IMR-90 (cell line): ENCODE results near the gene ZNF385B. TPM values are rescaled to one million over a fixed set of nuclear protein-coding genes. Genes with fewer than 3 reads are reported as not detected.

Experiments used
- ATAC-seq: fragments of 200-7000 bp; cut with Tn5 transposase; 2 replicates; pipeline ENCODE4 v1.9.1; 2020; ENCODE audit warnings: low read depth, mild to moderate bottlenecking, moderate library complexity
- BruUV-seq: library from RNA; stranded (reverse); fragments of 400-500 nt; replicated peaks from 2 replicates; lab custom pipeline; 2021; lab: Mats Ljungman, UMichigan
- CTCF ChIA-PET: fragments of 300-600 bp; formaldehyde crosslinking; extraction: SDS; loops from one replicate; lab custom pipeline; 2021; ENCODE audit warnings: antibody characterized with exemption; lab: Yijun Ruan, JAX
- POLR2A ChIA-PET: fragments of 300-600 bp; sonication (Branson Sonifier 250); formaldehyde crosslinking; loops from one replicate; lab custom pipeline; 2022; ENCODE audit warnings: antibody characterized with exemption; ENCODE audit not compliant: unreplicated experiment; lab: Charles Lee
- DNase-seq: peaks from one replicate; pipeline ENCODE4 v3.0.0; 2013
- H2AFZ ChIP-seq: replicated peaks from 2 replicates; pipeline ENCODE3; 2013; ENCODE audit warnings: low read length, mild to moderate bottlenecking; ENCODE audit not compliant: poor library complexity
- H2AK5ac ChIP-seq: 2 replicates; pipeline ENCODE4 v1.6.1; 2013; ENCODE audit warnings: low read depth, low read length, inconsistent platforms
- H2AK9ac ChIP-seq: replicated peaks from 2 replicates; pipeline ENCODE3; 2013; ENCODE audit warnings: mild to moderate bottlenecking, low read depth, low read length, moderate library complexity; ENCODE audit not compliant: poor library complexity
- H2BK120ac ChIP-seq: 2 replicates; pipeline ENCODE4 v1.6.1; 2013; ENCODE audit warnings: low read depth, low read length, inconsistent platforms
- H2BK15ac ChIP-seq: 3 replicates; pipeline ENCODE4 v1.6.1; 2013; ENCODE audit warnings: low read depth, low read length, inconsistent platforms
- H2BK20ac ChIP-seq: 2 replicates; pipeline ENCODE4 v1.6.1; 2013; ENCODE audit warnings: low read depth, mild to moderate bottlenecking, inconsistent platforms, low read length, moderate library complexity
- H2BK5ac ChIP-seq: 2 replicates; pipeline ENCODE4 v1.6.1; 2013; ENCODE audit warnings: mild to moderate bottlenecking, low read depth, low read length, inconsistent platforms; ENCODE audit not compliant: poor library complexity, severe bottlenecking
- H3K14ac ChIP-seq: replicated peaks from 2 replicates; pipeline ENCODE4 v1.6.1; 2013; ENCODE audit warnings: low read depth, low read length, inconsistent platforms
- H3K18ac ChIP-seq: 2 replicates; pipeline ENCODE4 v1.6.1; 2013; ENCODE audit warnings: low read depth, low read length, control low read depth
- H3K23ac ChIP-seq: 2 replicates; pipeline ENCODE4 v1.6.1; 2013; ENCODE audit warnings: low read depth, low read length, inconsistent platforms
- H3K27ac ChIP-seq: 2 replicates; pipeline ENCODE4 v1.5.1; 2013; ENCODE audit warnings: mild to moderate bottlenecking, control low read depth, low read length; ENCODE audit not compliant: insufficient read depth
- H3K27me3 ChIP-seq: 2 replicates; pipeline ENCODE4 v1.6.1; 2013; ENCODE audit warnings: low read length; ENCODE audit not compliant: control insufficient read depth, insufficient read depth
- H3K36me3 ChIP-seq: 2 replicates; pipeline ENCODE4 v1.6.1; 2013; ENCODE audit warnings: low read length, mixed read lengths; ENCODE audit not compliant: control insufficient read depth, insufficient read depth
- H3K4ac ChIP-seq: 2 replicates; pipeline ENCODE4 v1.6.1; 2013; ENCODE audit warnings: low read depth, low read length, inconsistent platforms
- H3K4me1 ChIP-seq: 2 replicates; pipeline ENCODE4 v1.6.1; 2013; ENCODE audit warnings: low read length, mixed read lengths; ENCODE audit not compliant: control insufficient read depth, insufficient read depth
- H3K4me2 ChIP-seq: 2 replicates; pipeline ENCODE4 v1.6.1; 2013; ENCODE audit warnings: low read depth, mild to moderate bottlenecking, control low read depth, low read length, moderate library complexity
- H3K4me3 ChIP-seq: 2 replicates; pipeline ENCODE4 v1.5.1; 2013; ENCODE audit warnings: low read depth, mild to moderate bottlenecking, control low read depth, low read length, moderate library complexity; ENCODE audit not compliant: insufficient read depth
- H3K56ac ChIP-seq: 2 replicates; pipeline ENCODE4 v1.6.1; 2013; ENCODE audit warnings: low read length, inconsistent platforms; ENCODE audit not compliant: insufficient read depth; ENCODE audit errors: extremely low read depth
- H3K79me1 ChIP-seq, 2 experiments: 2 replicates each; pipeline ENCODE4 v1.6.1; 2013; ENCODE audit warnings: low read length in 2 of 2, inconsistent platforms in 1 of 2, low read depth in 1 of 2
- H3K9ac ChIP-seq: 2 replicates; pipeline ENCODE4 v1.6.1; 2013; ENCODE audit warnings: low read depth, low read length, control low read depth
- H3K9me1 ChIP-seq: 2 replicates; pipeline ENCODE4 v1.6.1; 2013; ENCODE audit warnings: low read length, inconsistent platforms; ENCODE audit not compliant: insufficient read depth
- H3K9me3 ChIP-seq: 2 replicates; pipeline ENCODE4 v1.6.1; 2013; ENCODE audit warnings: low read length; ENCODE audit not compliant: control insufficient read depth, insufficient read depth
- H4K20me1 ChIP-seq: 2 replicates; pipeline ENCODE4 v1.6.1; 2013; ENCODE audit warnings: low read length, inconsistent platforms; ENCODE audit not compliant: insufficient read depth
- H4K5ac ChIP-seq: 2 replicates; pipeline ENCODE4 v1.6.1; 2013; ENCODE audit warnings: mild to moderate bottlenecking, low read depth, low read length, control low read depth
- H4K8ac ChIP-seq, 2 experiments: 2 replicates each; pipeline ENCODE4 v1.6.1; 2013; ENCODE audit warnings: low read depth in 2 of 2, low read length in 2 of 2, control low read depth in 1 of 2, inconsistent platforms in 1 of 2
- H4K91ac ChIP-seq: 2 replicates; pipeline ENCODE4 v1.6.1; 2013; ENCODE audit warnings: low read depth, low read length, inconsistent platforms; ENCODE audit not compliant: insufficient read depth
- MAFK ChIP-seq: IDR thresholded peaks from 2 replicates; pipeline ENCODE4 v1.6.1; 2012; ENCODE audit warnings: low read depth, low read length, improper control_type of control experiment
- POLR2A ChIP-seq: IDR thresholded peaks from 2 replicates; pipeline ENCODE4 v1.6.1; 2012; ENCODE audit warnings: mild to moderate bottlenecking, low read depth, low read length
- dilution Hi-C: fragments of 300-500 bp; cut with HindIII; formaldehyde crosslinking; loops from one replicate; pipeline ENCODE4 v1.14.3; 2018; ENCODE audit warnings: low sequenced_read_pairs; ENCODE audit not compliant: unreplicated experiment
- in situ Hi-C: fragments of 300-500 bp; cut with MboI; formaldehyde crosslinking; loops from 3 replicates; pipeline ENCODE4 v1.14.3; 2019; ENCODE audit warnings: low sequenced_read_pairs, inconsistent platforms, mixed read lengths
- intact Hi-C: fragments of 100-400 bp; cut with micrococcal nuclease; formaldehyde crosslinking; loops from 2 replicates; pipeline ENCODE4 v1.10.0; 2022
- polyA plus RNA-seq, 3 experiments: library from polyadenylated mRNA; depleted of rRNA; stranded (reverse); fragments of >200 nt; gene quantifications; 2 replicates each; pipeline ENCODE4 v1.2.3, GENCODE V29; 2012; ENCODE audit warnings: low replicate concordance in 1 of 3
- total RNA-seq: library from RNA; depleted of rRNA; stranded (reverse); fragments of >200 nt; gene quantifications from 2 replicates; pipeline ENCODE4 v1.2.3, GENCODE V29; 2012

The ZNF385B gene
- total and polyA plus RNA-seq, 2 of the 4 experiments (the other 2 are of a cell fraction), result not detected

DNA sequence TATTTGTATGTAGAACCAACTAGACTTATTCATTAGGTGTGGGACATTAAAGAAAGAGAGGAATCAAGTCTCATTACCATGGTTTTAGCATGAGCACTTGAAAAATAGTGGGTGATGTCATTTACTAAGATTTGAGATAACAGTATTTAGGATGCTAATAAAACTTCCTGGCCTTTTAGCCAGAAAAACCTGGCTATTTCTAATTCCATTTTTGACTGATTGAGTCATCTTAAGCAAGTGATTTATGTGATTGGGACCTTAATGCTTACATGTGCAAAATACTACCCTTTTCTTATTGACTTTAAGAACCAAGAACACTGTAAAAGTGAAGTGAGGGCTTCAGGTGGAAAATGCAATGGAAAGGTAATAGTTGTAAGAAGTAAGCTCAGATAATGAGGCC is 400.0 kb downstream of the ZNF385B start:
- ATAC-seq (no peak), DNase-seq (no peak)
- Histone ChIP-seq H2AK9ac (no peak overlapping the region), H3K27me3 (no peaks in the 10 kb centered on the region), H2BK15ac (peak overlapping the region; percentile 43; the same call in 1 of the 3 replicates), H2BK5ac (peak overlapping the region; percentile 97), H4K5ac (peak overlapping the region; percentile 47; the same call in 1 of the 2 replicates), H4K8ac (peak overlapping the region in 1 of 2 experiments; percentile 85; a peak in 1 of 4 replicates), H3K4me3 (no peak overlapping the region), H2BK120ac (peak overlapping the region; percentile 95), H3K9ac (no peak overlapping the region), H2AK5ac (no peak overlapping the region), H3K56ac (no peak overlapping the region), H3K79me1 (no peaks in the 10 kb centered on the region), H4K20me1 (no peaks in the 10 kb centered on the region), H3K4me2 (no peak overlapping the region), H3K18ac (peak overlapping the region; percentile 80; the same call in 1 of the 2 replicates), H3K14ac (no peak overlapping the region), H3K4me1 (no peaks in the 10 kb centered on the region), H3K27ac (no peak overlapping the region), H2BK20ac (peak overlapping the region; percentile 94; the same call in 1 of the 2 replicates), H4K91ac (peak overlapping the region; percentile 76; the same call in 1 of the 2 replicates), H3K9me1 (no peaks in the 10 kb centered on the region), H3K4ac (peak overlapping the region; percentile 78; the same call in 1 of the 2 replicates), H3K36me3 (no peaks in the 10 kb centered on the region), H3K9me3 (peaks cover 13% of the 10 kb centered on the region; the same call in 1 of the 2 replicates), H3K23ac (no peak overlapping the region), H2AFZ (no peak overlapping the region)
- BruUV-seq, result no TSS peak
- TF ChIP-seq POLR2A (no peak), MAFK (peak; percentile 62)
- ChIA-PET POLR2A (no interaction called here), CTCF (no interaction called here)
- intact Hi-C loops (no loop called here), dilution Hi-C loops (no loop called here), in situ Hi-C loops (no loop called here)
